Endothelial cell of umbilical vein (primary cell): ENCODE data around the gene FAM229A.

ENCODE experiments used
- CTCF ChIP-seq, 2 donors: IDR thresholded peaks; 1 replicate in 1 of 2; 2 replicates in 1 of 2; pipeline ENCODE4 v1.5.1; 2011; ENCODE audit warnings: low read length in 2 of 2, mild to moderate bottlenecking in 2 of 2, moderate library complexity in 2 of 2, control low read depth in 1 of 2, inconsistent platforms in 1 of 2, low read depth in 1 of 2; ENCODE audit not compliant: insufficient read depth in 1 of 2; ENCODE audit errors: extremely low read depth in 1 of 2
- POLR2AphosphoS5 ChIP-seq: IDR thresholded peaks from 2 replicates; pipeline ENCODE4 v1.6.1; 2012; ENCODE audit warnings: low read depth, mild to moderate bottlenecking, control low read depth, low read length, moderate library complexity; ENCODE audit not compliant: insufficient read depth

- TF ChIP-seq CTCF (IDR thresholded peaks at IDR 0.05; ENCODE audit: extremely low read depth in 1 of 2, insufficient read depth in 1 of 2, low read depth in 1 of 2, low read length in 2 of 2), result no peak
- TF ChIP-seq POLR2AphosphoS5, result no peak
Measured at GRCh38 chr1:32337855-32338636, 24.2 kb downstream of the FAM229A start.
